Liver (tissue), 3 donors: ENCODE measurements around the gene IFT81.

ENCODE experiments used
- ATF3 ChIP-seq: IDR thresholded peaks from 2 replicates; pipeline ENCODE4 v1.6.1; 2016; ENCODE audit warnings: antibody characterized with exemption
- CTCF ChIP-seq: fragments of 150-350 bp; IDR thresholded peaks from 2 replicates; pipeline ENCODE4 v1.5.1; 2017; ENCODE audit warnings: improper control_type of control experiment, low read depth, low read length; ENCODE audit not compliant: missing input control
- EGR1 ChIP-seq, 2 donors: IDR thresholded peaks; 2 replicates each; pipeline ENCODE4 v1.6.1; 2016 to 2018; ENCODE audit warnings: antibody characterized with exemption in 2 of 2, low read depth in 2 of 2
- FOXA1 ChIP-seq: IDR thresholded peaks from 2 replicates; pipeline ENCODE4 v1.6.1; 2016; ENCODE audit warnings: antibody characterized with exemption
- GABPA ChIP-seq, 2 donors: IDR thresholded peaks in 1 of 2; conservative IDR thresholded peaks in 1 of 2; 2 replicates each; pipeline ENCODE4 v1.6.1; 2016; ENCODE audit warnings: antibody characterized with exemption in 2 of 2, mild to moderate bottlenecking in 1 of 2, moderate library complexity in 1 of 2
- HNF4A ChIP-seq, 2 donors: conservative IDR thresholded peaks; 2 replicates each; pipeline ENCODE4 v1.6.1; 2016; ENCODE audit warnings: antibody characterized with exemption in 2 of 2, mild to moderate bottlenecking in 2 of 2
- JUND ChIP-seq, 2 donors: IDR thresholded peaks; 2 replicates each; pipeline ENCODE4 v1.6.1; 2016; ENCODE audit warnings: antibody characterized with exemption in 2 of 2
- RAD21 ChIP-seq, 2 donors: IDR thresholded peaks; 2 replicates each; pipeline ENCODE4 v1.6.1; 2016; ENCODE audit warnings: antibody characterized with exemption in 2 of 2, mild to moderate bottlenecking in 2 of 2
- REST ChIP-seq: IDR thresholded peaks from 2 replicates; pipeline ENCODE4 v1.6.1; 2016; ENCODE audit warnings: antibody characterized with exemption, mild to moderate bottlenecking
- SP1 ChIP-seq: IDR thresholded peaks from 2 replicates; pipeline ENCODE4 v1.6.1; 2018; ENCODE audit warnings: antibody characterized with exemption, mild to moderate bottlenecking
- TAF1 ChIP-seq: conservative IDR thresholded peaks from 2 replicates; pipeline ENCODE4 v1.6.1; 2016; ENCODE audit warnings: antibody characterized with exemption, mild to moderate bottlenecking
- YY1 ChIP-seq: IDR thresholded peaks from 2 replicates; pipeline ENCODE4 v1.6.1; 2016; ENCODE audit warnings: antibody characterized with exemption, mild to moderate bottlenecking
- ZBTB33 ChIP-seq: IDR thresholded peaks from 2 replicates; pipeline ENCODE4 v1.6.1; 2016; ENCODE audit warnings: antibody characterized with exemption
- TF ChIP-seq, protein P1 (sequence below): IDR thresholded peaks from 2 replicates; pipeline ENCODE4 v1.6.1; 2016; ENCODE audit warnings: antibody characterized with exemption
- donor health status: healthy.
- donor health status: healthy.

- no peak for TF ChIP-seq CTCF
- TF ChIP-seq JUND (IDR thresholded peaks at IDR 0.05) = no peak
- no peak for TF ChIP-seq ATF3
- no peak for TF ChIP-seq RAD21 (IDR thresholded peaks at IDR 0.05)
- no peak for TF ChIP-seq YY1
- no peak for TF ChIP-seq REST
- TF ChIP-seq GABPA (IDR thresholded peaks at IDR 0.05 in 1 of 2, conservative IDR thresholded peaks at IDR 0.05 in 1 of 2) = no peak
- TF ChIP-seq, protein P1, sequence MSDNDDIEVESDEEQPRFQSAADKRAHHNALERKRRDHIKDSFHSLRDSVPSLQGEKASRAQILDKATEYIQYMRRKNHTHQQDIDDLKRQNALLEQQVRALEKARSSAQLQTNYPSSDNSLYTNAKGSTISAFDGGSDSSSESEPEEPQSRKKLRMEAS = no peak
- TF ChIP-seq ZBTB33 = no peak
- TF ChIP-seq FOXA1 = no peak
- TF ChIP-seq SP1 = no peak
- TF ChIP-seq TAF1 = no peak
- TF ChIP-seq HNF4A (conservative IDR thresholded peaks at IDR 0.05) = no peak
- TF ChIP-seq EGR1 (IDR thresholded peaks at IDR 0.05; ENCODE audit: low read depth in 2 of 2) = no peak
These were observed 105.3 kb downstream of the IFT81 start for GRCh38 chr12:110229409-110229808.
